Dedifferentiated amniotic fluid mesenchymal stem cell (primary cell): Measurements from ENCODE around the gene SLC25A51.
"Not testable (repeated sequence)": the region's sequence is repeated elsewhere in the genome, so short reads cannot be mapped to it uniquely, and the experiment has no call there.

Source experiments
- DNase-seq: peaks from one replicate; pipeline ENCODE4 v3.0.0-alpha.2; 2016; ENCODE audit errors: extremely low spot score

SLC25A51 gene

DNA sequence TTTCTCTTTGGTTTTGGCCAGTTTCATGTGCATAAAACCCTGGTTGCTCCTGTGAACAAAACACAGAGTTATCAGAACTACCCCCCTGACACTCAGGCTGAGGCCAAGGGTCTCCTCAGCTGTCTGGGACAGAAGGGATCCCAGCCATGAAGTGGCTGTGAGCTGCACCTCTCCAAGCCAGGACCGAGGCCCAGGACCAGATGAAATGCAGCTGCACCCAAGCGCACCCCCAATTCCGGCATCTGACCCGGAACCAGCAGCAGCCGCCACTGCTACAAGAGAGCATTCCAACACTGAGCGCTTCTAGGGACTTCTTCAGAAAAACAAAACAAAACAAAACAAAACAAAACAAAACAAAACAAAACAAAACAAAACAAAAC, 16.0 kb upstream of the SLC25A51 start:
- no peak for DNase-seq

DNA sequence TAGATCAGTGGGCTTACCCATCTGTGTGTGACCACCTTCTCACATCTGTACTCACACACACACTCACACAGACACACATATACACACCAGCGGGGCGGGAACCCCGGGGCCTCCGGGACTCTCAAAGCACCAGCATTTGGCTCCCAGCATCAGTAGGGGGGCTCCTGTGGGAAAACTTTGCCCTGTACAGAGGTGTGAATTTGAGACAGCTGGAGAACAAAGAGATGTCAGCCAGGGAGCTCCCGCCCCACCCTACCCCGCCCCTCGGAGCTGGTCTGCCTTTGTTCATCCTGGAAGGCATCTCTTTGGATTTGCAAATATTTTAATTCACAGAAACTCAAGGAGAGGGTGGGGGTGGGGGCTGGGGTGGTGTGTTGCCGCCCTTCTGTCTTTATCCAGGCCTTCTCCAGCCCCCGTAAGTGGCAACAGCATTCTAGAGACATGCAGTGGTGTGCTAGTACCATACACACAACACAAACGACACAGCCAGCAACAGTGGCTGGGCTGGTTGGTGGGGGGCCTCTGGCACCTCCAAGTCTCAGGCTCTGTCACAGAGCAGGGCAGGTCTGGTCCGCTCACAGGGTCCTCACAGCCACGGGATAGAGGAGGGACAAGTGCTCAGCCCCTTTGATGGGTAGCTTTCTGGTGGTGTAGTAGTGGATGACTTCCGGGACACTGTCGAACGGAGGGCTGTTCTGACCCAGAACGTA, 15.5 kb upstream of the SLC25A51 start:
- no peak for DNase-seq

DNA sequence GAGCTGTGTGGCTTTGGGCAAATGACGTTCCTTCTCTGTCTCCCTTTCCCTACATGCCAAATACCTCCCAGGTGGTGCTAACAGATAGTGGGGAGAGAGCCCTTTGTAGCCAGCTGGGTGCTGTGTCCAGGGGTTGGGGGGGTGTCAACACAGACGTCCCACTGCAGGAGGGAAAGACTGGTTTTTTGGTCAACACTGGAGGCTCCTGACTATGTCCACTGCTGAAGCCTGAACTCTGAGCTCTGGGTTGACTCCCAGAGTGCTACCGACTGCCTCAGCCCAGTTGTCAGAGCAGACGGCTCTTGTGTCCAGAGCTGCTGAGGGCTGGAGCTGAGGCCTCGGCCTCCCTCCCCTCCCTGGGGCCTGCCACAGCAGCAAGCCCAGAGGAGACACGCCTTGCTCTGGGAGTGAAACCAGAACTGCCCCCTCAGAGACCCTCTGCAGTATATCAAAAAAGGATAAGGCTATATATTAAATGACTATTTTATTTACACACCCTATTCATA, 14.8 kb upstream of the SLC25A51 start:
- no peak for DNase-seq

DNA sequence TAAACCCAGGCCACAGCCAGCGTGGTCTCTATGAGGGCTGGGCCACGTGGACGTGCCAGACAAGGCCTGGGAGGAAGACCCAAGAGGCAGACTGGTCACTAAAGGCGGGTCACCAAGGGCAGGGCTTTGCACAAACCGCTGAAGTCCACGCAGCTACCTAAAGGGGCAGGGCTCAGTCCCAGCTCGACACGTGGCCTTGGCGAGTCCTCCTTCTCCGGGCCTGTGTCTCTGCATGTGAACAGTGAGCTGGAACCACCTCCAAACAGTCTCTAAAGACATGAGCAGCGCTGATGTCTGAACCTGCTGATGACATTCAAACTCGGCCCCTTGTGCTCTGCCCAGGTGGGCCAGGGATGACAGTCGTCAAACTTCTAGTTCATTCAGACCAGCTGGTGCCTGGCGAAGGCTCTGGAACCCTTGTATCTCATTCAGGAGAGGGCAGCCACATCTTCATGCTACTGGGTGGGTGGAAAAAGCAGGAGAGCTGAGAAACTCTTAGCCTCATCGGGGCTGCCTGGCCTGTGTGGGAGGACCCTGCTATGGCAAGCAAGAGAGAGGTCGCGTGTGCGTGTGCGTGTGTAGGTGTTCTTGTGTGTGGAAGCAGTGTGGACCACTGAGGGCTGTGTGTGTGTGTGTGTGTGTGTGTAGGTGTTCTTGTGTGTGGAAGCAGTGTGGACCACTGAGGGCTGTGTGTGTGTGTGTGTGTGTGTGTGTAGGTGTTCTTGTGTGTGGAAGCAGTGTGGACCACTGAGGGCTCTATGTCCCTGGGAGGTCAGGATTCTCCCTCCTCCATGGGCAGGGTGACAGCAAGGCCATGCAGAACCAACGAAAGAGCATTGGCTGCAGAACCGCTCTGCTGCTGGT, 14.1 kb upstream of the SLC25A51 start:
- no peak for DNase-seq

DNA sequence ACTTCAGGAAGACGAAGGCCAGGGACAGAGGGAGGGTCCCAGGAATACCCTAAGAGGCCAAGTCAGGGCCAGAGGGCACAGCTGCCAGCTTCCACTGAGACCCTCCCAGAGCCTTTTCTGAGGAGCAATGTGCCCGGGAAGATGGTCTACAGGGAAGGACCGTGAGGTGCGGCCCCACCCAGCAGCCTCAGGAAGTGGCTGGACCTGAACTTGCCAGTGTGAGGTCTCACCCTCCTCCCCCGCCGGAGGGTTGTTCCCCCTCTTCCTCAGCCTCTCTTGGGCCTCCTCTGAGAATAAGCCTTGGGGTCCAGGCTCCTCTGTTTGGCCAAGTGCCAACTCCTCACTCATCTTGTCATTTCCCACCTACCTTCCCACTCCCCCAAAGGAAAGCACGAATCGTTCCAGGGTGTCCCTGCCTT, 13.4 kb upstream of the SLC25A51 start:
- no peak for DNase-seq

DNA sequence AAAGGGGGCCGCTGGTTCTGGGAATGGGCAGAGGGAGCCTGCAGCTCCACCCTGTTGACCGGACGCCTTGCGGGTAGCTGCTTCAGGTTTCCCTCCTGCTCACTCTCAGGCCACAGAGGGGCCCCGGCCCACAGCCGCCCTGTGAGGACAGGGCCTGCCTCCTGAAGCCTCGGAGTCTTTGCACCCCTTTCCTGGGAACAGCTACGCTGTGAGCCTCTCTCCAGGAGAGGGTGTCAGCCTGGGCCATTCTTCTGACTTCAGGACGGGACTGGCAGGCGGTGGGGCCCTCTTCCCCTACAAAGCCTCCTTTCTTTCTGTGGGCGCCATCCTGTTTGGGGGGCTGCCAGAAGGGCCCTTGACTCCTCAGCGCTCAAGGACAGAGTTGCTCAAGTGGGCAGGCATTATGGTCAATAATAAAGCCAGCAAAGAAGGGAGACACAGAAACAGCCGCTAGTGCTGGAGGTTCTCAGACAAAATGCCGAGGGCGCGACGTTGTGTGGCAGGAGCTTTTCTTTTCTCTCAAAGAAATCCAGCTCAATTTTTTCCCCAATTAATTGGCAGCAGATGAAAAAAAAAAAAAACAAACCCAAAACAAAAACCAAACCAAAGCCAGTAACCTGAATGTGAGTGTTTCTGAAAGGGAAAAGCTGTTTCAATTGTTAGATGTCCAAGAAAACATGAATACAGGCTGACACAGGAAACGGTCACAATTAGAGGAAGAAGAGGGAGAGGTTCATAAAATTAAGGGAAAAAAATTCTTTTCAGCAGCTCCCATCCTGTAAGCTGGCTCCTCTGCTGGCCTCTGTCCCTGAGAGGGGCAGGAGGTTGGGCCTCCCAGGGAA, 12.8 kb upstream of the SLC25A51 start:
- no peak for DNase-seq

DNA sequence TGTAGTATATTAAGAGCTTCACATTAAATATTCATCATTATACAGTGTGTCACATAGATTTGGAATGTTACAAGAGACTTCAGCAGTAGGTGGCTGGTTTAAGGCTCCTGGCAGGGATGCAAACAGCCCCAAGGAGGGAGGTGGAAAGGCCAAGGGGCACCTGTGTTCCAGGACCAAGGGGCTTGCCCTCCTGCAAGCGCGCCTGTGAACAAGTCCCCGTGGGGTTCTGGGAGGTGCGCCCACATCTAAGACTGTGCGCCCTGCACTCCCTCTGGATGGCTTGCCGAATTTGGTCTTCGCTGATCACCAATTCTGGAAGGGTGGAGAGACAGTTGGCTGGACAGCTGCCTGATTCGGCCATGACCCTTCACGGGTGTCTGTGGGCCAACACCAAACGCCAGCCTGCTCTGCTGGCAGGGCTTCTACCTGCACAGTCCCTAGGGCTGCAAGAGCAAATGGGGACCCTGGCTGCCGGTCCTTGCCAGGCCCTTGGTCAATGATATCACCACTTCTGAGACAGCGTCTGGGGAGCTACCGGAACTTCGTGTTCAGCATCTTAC, 12.1 kb upstream of the SLC25A51 start:
- DNase-seq: no peak

DNA sequence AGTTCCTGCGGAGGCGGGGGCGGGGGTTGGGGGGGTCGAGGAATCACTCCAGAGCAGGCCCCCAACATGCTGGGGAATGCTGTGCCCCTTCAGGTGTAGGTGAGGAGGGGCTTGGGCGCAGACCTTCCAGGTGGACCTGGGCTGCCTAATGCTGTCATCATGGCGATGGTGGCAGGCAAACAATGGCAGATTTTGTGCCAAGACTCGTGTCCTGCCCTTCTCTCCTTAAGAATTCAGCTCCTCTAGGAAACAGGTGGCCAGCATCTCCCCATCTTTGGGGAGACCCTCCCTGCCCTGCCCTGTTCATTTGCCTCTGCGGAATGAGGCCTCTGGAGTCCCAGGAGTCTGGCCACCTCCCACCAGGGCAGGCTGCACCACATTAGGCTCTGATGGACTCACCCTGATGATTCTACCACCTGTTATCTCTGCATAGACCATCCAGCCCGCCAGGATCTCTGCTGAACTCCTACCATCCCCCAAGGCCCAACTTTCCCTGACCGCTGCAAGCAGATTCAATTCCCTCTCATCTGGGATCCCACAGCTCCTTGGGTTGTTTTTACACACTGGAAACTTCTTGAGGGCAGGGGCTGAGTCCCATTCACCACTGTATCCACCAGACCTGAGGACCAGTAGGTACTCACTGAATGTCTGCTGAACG, 10.9 kb upstream of the SLC25A51 start:
- no peak for DNase-seq

DNA sequence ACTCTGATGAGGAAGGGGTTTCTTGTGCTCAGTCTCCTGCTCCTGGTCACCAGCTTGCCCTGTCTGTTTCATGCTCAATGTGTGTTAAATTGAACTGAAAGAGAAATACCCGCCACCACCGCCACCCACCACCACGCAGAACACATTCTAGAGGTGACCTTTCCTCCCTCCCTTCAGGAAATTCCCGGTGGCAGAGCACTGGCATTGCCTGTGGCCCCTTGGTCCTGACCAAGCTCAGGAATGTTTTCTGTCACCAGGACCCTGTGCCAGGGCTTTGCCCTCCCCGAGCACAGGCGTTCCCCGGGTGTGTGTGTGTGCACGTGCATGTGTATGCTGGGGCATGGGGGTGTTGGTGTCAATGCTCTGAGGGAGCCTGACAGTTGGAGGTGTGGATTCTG, 10.2 kb upstream of the SLC25A51 start:
- DNase-seq: no peak

DNA sequence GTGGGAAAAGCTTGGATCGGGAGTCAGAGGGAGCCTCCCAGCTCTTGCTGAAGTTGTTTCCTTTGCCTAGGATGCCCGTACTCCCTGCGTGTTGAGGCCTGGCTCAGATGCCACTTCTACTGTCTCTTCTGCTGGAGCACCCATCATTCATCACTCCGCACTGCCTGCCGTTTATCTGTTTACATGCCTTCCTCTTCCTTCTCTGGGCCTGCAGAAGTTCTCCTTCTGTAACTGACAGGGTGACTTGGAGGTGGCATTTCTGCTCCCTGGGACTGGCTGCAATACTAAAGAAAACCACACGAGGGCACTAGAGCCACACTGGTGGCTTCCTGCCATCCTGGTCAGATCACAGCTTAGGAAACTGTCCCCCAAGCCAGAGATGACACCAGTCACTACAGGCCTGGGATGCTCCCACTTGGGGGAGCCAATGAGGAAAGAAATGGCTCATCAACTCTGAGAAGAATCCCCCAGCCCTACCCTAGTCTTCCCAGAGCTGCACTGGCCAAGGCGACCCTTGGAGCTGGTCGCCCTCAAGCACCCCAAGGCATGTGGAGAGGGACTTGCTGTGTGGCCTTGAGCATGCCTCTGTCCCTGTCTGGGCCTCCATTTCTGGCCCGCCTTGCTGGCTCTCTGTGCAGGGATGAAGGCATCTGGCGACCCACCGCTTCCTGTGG, 9.7 kb upstream of the SLC25A51 start:
- DNase-seq: peak; percentile 65

DNA sequence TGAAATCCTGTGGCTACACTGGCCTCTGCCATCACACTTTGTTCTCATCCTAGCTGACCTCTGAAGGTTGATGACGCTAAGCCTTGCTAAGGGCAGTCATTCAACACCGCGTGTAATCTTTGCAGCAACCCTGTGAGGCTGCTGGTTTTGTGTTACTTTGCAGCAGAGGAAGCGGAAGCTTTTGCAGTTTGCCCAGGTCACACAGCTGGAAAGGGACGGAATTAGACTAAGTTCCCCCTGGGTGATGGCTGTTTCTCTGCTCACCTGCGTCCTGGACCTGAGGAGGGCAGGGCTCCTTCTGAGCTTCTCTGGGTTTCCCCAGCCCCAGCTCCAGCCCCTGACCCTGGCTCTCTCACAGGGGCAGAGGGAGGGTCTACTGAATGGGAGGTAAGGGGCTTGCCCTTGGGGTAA, 7.3 kb upstream of the SLC25A51 start:
- DNase-seq: no peak

DNA sequence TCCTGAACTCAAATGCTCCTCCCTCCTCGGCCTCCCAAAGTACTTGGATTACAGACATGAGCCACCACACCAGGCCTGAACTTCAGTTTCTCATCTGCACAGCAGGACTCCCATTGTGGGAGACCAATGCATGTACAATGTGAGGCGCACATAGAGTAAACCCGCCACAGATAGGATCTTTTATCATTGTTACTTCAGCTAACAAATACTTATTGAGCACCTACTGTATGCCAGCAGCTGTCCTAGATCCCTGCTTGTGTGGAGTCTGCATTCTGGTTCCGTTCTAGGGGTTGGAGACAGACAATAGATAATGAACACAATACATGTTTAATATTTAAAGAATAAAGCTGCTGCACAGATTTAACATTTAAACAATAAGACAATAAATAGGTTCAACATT, 6.3 kb upstream of the SLC25A51 start:
- no peak for DNase-seq

DNA sequence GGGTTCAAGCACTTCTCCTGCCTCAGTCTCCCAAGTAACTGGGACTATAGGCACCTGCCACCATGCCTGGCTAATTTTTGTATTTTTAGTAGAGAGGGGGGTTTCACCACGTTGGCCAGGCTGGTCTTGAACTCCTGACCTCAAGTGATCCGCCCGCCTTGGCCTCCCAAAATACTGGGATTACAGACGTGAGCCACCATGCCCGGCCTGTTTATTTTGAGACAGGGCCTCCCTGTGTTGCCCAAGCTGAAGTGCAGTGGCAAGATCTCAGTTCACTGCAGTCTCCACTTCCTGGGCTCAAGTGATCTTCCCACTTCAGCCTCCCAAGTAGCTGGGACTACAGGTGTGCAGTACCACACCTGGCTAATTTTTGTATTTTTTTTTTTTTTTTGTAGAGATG, 5.9 kb upstream of the SLC25A51 start:
- DNase-seq: not testable (repeated sequence)

DNA sequence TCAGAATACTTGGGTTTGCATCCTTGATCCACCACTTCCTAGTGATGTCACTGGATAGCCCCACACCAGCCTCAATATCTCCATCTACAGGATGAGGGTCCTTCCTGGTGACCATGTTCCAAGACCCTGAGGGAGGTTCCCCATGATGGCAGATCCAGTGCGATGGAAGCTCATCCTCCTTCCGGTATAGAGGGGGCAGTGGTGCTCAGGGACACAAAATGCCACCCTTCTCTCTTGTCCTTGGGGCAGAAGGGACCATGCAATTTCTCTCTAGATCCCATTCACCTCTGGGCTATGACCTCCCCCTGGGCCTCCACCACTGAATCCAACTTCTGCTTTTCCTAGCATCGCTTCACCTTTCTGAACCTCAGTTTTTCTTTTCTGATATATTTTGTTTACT, 5.4 kb upstream of the SLC25A51 start:
- DNase-seq: no peak

DNA sequence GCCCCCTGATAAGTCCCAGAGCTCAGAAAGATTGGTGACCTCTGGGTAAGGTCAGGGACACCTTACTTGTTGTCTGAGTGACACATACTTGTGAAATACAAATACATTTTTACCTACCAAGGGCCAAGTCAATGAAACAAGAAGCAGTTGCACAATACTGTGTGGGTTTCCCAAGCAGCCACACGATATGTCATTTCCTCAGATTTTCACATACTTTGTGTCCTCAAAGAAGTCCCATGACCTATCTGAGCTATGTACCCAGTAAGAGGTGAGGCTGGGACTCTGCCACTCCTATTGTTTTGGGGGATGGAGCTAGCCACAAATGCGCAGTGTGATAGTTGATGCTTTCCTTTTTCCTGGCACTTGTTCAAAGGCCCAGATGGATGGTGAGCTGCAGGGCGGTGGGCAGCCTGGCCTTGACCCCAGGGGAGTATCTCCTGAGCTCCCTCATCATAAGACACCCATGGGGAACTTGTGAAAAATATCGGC, 4.8 kb upstream of the SLC25A51 start:
- peak; percentile 15 for DNase-seq

DNA sequence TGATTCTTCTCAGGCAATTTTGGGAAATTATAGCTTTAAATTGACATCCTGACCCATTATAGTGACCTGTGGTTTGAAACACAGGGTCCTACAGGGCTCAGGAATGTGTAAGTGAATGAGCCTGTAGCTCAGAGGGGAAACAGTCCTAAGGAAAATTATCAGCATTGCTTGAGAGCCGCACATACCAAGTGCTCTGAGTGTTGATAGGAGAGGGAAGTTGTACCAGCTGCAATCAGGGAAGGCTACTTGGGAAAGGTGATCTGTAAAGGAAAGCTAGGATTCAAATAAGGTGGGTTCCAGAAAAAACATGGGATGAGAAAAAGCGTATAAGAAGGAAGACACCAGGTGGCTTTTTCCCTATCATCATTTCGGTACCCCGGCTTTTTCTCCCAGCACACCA, 4.4 kb upstream of the SLC25A51 start:
- DNase-seq: no peak

DNA sequence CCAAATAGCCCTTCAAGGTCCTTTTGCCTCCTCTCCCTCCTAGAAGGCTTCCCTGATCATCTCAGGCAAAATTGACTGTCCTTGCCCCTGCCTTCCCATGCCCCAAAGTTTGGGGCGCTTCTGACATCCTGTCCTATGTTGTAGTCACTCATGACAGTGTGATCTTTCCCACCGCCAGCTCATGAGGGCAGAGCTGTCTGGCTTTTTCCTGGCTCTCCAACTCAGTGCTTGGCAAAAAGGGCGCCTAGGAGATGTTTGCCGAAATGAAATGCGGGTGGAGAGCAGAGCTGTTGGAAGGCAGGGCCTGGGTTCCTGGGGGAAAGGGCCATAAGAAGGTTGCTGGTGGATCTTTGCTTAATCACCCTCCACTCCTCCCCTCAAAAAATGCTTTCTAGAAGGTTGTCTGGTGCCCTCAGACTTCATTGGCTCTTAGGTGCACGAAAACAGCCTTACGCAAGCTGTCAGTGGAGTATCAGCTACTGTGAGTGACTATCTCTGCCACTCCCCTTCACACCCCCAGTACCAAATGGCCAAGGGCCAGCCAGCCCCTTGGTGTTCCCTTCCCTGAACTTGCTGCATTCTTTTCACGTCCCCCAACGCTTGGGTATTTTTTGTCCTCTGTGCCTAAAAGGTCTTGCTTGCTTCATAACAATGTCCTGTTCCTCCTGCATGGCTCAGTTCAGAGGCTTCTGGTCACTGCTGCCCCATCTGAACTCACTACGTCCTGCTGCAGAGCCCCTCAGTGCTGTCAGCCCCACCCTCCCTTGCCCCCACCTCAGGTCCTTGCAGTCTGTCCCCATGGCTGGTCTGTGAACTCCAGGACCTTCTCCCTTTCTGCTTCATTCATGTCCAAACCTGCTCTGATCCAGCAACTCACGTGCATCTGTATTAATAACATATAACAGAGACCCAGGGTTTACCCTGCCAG, 2.6 kb upstream of the SLC25A51 start:
- DNase-seq: no peak

DNA sequence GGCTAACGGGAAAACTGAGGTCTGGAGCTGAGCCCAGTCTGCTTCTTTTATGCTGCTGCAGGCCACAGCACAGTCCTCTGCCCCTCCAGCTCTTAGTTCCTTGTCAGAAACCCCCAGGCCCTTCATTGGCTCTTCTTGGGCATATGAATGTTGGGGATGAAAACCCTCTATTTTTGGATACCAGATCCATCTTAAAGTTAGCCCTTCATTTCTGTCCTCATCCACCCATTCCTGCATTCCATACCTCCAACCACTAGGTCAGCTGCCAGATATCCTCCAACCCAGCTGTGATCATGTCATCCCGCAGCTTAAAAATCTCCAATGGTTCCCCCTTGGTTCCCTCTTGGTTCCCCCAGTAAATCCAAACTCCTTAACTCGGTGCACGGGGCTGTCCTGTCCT, 1.8 kb upstream of the SLC25A51 start:
- no peak for DNase-seq

DNA sequence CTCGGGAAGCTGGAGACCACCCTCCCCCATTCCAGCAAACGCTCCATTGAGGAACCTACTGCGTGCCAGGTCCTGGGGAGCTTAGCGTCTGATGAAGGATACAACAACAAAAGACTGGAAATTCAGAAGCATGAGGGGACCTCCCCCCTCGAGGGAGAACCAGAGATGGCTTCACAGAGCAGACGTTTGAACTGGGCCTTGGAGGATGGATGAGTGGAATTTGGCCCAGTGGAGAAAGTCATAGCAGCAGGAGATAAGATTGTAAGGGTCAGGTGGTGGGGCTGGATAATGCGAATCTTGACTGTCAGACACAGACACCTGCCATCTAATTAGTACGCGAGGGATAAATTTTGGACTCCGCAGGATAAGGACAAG, 1.2 kb upstream of the SLC25A51 start:
- no peak for DNase-seq
